ENCODE results near the gene CASP8AP2.
"Not testable (repeated sequence)": the region's sequence is repeated elsewhere in the genome, so short reads cannot be mapped to it uniquely, and the experiment has no call there.

CASP8AP2 gene

DNA sequence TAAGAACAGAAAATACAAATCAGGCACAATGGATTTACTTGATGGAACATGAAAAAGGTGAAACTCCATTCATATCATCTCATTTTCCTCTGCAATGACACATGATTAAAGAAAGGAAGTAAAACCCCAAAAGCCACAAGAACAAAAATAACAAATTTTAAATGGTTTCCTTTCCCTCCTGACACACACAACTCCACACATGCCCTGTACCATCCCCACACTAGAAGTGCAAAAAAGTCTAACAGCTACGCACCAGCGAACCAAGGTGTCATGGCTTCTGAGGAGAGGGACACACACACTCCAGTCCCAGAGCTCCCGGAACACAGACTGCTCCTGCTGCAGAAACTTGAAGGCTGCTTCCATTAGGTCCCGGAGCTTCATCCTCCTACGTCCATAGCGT, 35.4 kb upstream of the CASP8AP2 start:
- H3K36me3 ChIP-seq (ENCODE audit: control insufficient read depth, insufficient read depth, low read length): peaks cover 17% of the 10 kb centered on the region
- no peak overlapping the region for H3K9ac ChIP-seq (ENCODE audit: low read depth, low read length)
- H3K9me3 ChIP-seq (ENCODE audit: control insufficient read depth, insufficient read depth, low read length): no peaks in the 10 kb centered on the region
- H3K4me1 ChIP-seq (ENCODE audit: control insufficient read depth, insufficient read depth, low read length): peaks cover 3% of the 10 kb centered on the region
- no peaks in the 10 kb centered on the region for H3K27me3 ChIP-seq (ENCODE audit: control insufficient read depth, insufficient read depth, low read length)
- no peak overlapping the region for H3K4me3 ChIP-seq (ENCODE audit: low read depth, low read length)

DNA sequence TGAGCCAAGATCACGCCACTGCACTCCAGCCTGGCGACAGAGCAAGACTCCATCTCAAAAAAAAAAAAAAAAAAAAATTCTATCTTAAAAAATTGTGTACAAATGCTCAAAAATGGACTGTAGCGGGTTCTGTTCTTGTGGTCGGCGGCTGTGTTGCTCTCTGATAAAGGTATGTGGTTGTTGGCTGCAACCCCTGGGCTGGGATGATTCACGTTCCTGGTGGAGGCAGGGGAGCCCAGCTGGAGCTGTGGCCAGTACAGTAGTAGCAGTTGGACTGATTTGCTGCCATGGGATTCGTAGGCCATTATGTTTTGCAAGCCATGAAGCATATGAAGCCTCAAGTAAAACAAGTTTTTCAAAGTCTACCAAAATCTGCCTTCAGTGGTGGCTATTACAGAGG, 32.4 kb upstream of the CASP8AP2 start:
- Histone ChIP-seq H3K9ac (ENCODE audit: low read depth, low read length) (no peak overlapping the region), H3K9me3 (ENCODE audit: control insufficient read depth, insufficient read depth, low read length) (no peaks in the 10 kb centered on the region), H3K36me3 (ENCODE audit: control insufficient read depth, insufficient read depth, low read length) (peaks cover 3% of the 10 kb centered on the region), H3K4me1 (ENCODE audit: control insufficient read depth, insufficient read depth, low read length) (peaks cover 7% of the 10 kb centered on the region), H3K27me3 (ENCODE audit: control insufficient read depth, insufficient read depth, low read length) (no peaks in the 10 kb centered on the region), H3K4me3 (ENCODE audit: low read depth, low read length) (no peak overlapping the region)

DNA sequence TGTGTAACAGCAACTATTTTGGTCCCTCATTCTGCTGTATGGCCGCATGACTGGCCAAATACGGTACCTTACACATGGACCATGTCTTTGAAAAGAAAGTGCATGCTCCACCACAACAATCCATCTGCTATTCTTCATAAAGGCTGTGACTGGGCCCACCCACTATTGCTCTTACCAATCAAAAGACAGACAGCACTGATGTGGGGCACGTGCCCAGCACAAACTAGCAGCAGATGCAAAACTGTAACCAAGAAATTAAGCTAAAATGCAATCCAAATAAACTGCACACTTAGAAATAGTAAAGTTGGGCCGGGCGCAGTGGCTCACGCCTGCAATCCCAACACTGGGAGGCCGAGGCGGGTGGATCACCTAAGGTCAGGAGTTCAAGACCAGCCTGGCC, 30.6 kb upstream of the CASP8AP2 start:
- peaks cover 3% of the 10 kb centered on the region for H3K36me3 ChIP-seq (ENCODE audit: control insufficient read depth, insufficient read depth, low read length)

DNA sequence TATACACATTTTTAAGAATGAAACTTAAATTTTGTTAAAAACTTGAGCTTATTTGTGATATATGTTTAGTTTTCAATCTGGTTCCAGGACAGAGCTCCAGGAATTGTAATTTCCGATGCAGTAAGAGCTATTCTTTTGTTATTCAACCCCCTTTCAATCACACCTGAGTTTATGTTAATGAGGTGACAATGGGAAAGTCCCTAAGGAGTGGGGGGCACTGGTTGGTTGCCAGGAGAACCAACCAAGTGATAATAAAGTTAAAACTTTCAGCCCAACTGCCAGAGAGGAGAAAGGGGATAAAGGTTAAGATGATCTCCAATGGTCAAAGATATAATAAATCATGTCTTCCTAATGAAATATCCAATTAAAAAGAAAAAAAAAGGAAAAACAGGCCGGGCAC, 29.9 kb upstream of the CASP8AP2 start:
- no peaks in the 10 kb centered on the region for H3K36me3 ChIP-seq (ENCODE audit: control insufficient read depth, insufficient read depth, low read length)
- no peak overlapping the region for H3K9ac ChIP-seq (ENCODE audit: low read depth, low read length)

More for the DNA sequence above, 30.6 kb upstream of the CASP8AP2 start:
- H3K4me1 ChIP-seq (ENCODE audit: control insufficient read depth, insufficient read depth, low read length): peaks cover 5% of the 10 kb centered on the region
- no peak overlapping the region for H3K4me3 ChIP-seq (ENCODE audit: low read depth, low read length)
- H3K27me3 ChIP-seq (ENCODE audit: control insufficient read depth, insufficient read depth, low read length): no peaks in the 10 kb centered on the region
- H3K9ac ChIP-seq (ENCODE audit: low read depth, low read length): no peak overlapping the region
- H3K9me3 ChIP-seq (ENCODE audit: control insufficient read depth, insufficient read depth, low read length): no peaks in the 10 kb centered on the region

DNA sequence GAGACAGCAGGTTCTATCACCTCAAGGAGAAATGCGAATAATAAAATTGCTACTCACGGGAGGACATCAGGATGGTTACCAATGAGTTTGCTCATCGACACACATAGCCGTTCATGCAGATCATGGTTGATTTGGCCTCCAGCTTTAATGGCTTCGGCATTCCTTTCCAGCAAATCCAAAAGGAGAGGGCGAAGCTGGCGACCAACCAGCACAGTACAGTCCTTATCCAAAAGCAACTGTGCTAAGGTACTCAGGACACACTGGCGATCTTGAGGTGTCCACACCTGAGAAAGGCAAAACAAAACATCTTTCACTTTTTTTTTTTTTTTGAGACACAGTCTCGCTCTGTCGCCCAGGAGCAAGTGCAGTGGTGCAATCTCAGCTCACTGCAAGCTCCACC, 26.4 kb upstream of the CASP8AP2 start:
- no peaks in the 10 kb centered on the region for H3K27me3 ChIP-seq (ENCODE audit: control insufficient read depth, insufficient read depth, low read length)
- no peaks in the 10 kb centered on the region for H3K9me3 ChIP-seq (ENCODE audit: control insufficient read depth, insufficient read depth, low read length)
- peaks cover 3% of the 10 kb centered on the region for H3K36me3 ChIP-seq (ENCODE audit: control insufficient read depth, insufficient read depth, low read length)
- no peak overlapping the region for H3K9ac ChIP-seq (ENCODE audit: low read depth, low read length)
- H3K4me1 ChIP-seq (ENCODE audit: control insufficient read depth, insufficient read depth, low read length): peaks cover 7% of the 10 kb centered on the region
- H3K4me3 ChIP-seq (ENCODE audit: low read depth, low read length): no peak overlapping the region

More for the DNA sequence above, 29.9 kb upstream of the CASP8AP2 start:
- no peak overlapping the region for H3K4me3 ChIP-seq (ENCODE audit: low read depth, low read length)
- no peaks in the 10 kb centered on the region for H3K9me3 ChIP-seq (ENCODE audit: control insufficient read depth, insufficient read depth, low read length)
- H3K27me3 ChIP-seq (ENCODE audit: control insufficient read depth, insufficient read depth, low read length): no peaks in the 10 kb centered on the region
- H3K4me1 ChIP-seq (ENCODE audit: control insufficient read depth, insufficient read depth, low read length): peaks cover 5% of the 10 kb centered on the region

DNA sequence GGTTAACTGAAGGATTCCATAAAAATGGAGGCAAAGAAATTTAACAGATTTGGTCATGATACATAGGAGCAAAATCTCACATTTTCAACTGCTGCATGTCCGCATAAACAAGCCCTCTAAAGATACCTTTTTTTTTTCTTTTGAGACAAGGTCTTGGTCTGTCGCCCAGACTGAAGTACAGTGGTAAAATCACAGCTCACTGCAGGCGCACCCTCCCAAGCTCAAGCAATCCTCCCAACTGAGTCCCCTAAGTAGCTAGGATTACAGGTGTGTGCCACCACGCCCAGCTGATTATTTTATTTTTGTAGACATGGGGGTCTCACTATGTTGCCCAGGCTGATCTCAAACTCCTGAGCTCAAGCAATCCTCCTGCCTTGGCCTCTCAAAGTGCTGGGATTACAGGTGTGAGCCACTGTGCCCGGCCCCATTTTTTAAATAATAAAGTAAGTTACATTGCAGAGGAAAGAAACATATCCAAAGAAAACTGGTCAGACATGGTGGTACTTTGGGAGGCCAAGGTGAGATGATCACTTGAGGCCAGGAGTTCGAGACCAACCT, 23.8 kb upstream of the CASP8AP2 start:
- H3K36me3 ChIP-seq (ENCODE audit: control insufficient read depth, insufficient read depth, low read length): peaks cover 3% of the 10 kb centered on the region
- no peaks in the 10 kb centered on the region for H3K27me3 ChIP-seq (ENCODE audit: control insufficient read depth, insufficient read depth, low read length)
- H3K4me1 ChIP-seq (ENCODE audit: control insufficient read depth, insufficient read depth, low read length): peaks cover 4% of the 10 kb centered on the region
- no peaks in the 10 kb centered on the region for H3K9me3 ChIP-seq (ENCODE audit: control insufficient read depth, insufficient read depth, low read length)
- no peak overlapping the region for H3K9ac ChIP-seq (ENCODE audit: low read depth, low read length)
- H3K4me3 ChIP-seq (ENCODE audit: low read depth, low read length): no peak overlapping the region

DNA sequence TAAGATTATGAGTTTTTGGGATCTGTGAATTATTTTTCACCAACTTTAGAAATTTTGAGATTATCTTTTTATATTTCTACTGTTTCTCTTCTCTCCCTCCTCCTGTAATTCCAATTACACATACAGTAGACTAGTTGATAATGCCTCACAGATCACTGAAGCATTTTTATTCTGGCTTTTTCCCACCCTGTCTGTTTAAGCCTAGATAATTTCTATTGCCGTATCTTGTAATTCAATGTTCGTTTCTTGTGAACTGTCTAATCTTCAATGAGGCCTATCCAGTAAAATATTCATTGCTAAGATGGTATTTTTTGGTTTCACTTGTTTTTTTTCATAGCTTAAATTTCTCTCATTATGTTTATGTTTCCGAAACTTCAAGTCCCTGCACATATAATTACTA, 22.1 kb upstream of the CASP8AP2 start:
- H3K4me1 ChIP-seq (ENCODE audit: control insufficient read depth, insufficient read depth, low read length): peaks cover 4% of the 10 kb centered on the region
- no peaks in the 10 kb centered on the region for H3K9me3 ChIP-seq (ENCODE audit: control insufficient read depth, insufficient read depth, low read length)
- no peaks in the 10 kb centered on the region for H3K27me3 ChIP-seq (ENCODE audit: control insufficient read depth, insufficient read depth, low read length)
- H3K4me3 ChIP-seq (ENCODE audit: low read depth, low read length): no peak overlapping the region
- peaks cover 3% of the 10 kb centered on the region for H3K36me3 ChIP-seq (ENCODE audit: control insufficient read depth, insufficient read depth, low read length)
- H3K9ac ChIP-seq (ENCODE audit: low read depth, low read length): no peak overlapping the region

DNA sequence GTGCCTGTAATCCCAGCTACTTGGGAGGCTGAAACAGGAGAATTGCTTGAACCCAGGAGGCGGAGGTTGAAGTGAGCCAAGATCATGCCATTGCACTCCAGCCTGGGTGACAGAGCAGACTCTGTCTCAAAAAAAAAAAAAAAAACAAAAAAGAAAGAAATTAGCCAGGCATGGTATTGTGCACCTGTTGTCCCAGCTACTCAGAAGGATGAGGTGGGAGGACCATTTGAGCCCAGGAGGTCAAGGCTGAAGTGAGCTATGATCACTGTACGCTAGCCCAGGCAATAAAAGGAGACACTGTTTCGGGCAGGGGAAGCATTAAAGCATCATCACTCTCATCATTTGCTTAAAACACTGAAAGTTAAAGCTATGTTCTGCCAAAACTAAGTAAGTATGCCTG, 16.3 kb upstream of the CASP8AP2 start:
- H3K4me1 ChIP-seq (ENCODE audit: control insufficient read depth, insufficient read depth, low read length); H3K9me3 ChIP-seq (ENCODE audit: control insufficient read depth, insufficient read depth, low read length); H3K9ac ChIP-seq (ENCODE audit: low read depth, low read length); H3K4me3 ChIP-seq (ENCODE audit: low read depth, low read length); H3K36me3 ChIP-seq (ENCODE audit: control insufficient read depth, insufficient read depth, low read length); H3K27me3 ChIP-seq (ENCODE audit: control insufficient read depth, insufficient read depth, low read length): not testable (repeated sequence)

DNA sequence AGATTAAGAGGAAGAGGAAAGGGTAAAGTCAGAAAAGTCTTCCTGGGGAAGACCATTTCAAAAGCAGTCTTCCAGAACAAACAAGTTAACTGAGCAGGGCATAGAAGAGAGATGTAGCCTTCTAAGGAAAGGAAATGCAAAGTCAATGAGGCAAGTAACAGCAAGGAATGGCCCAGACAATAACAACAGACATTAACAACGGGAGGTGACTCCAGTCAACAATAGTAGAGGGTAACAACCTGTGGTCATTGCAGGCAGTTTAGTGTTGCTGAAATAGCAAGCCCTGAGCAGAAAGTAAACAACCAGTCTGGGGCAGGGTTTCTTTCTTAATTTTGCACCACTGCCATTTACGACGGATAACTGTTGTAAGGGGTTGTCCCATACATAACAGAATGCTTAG, 12.2 kb upstream of the CASP8AP2 start:
- no peaks in the 10 kb centered on the region for H3K27me3 ChIP-seq (ENCODE audit: control insufficient read depth, insufficient read depth, low read length)
- H3K36me3 ChIP-seq (ENCODE audit: control insufficient read depth, insufficient read depth, low read length): peaks cover 5% of the 10 kb centered on the region
- H3K9ac ChIP-seq (ENCODE audit: low read depth, low read length): no peak overlapping the region
- H3K4me1 ChIP-seq (ENCODE audit: control insufficient read depth, insufficient read depth, low read length): peaks cover 4% of the 10 kb centered on the region
- H3K4me3 ChIP-seq (ENCODE audit: low read depth, low read length): peak overlapping the region; percentile 79
- H3K9me3 ChIP-seq (ENCODE audit: control insufficient read depth, insufficient read depth, low read length): no peaks in the 10 kb centered on the region

DNA sequence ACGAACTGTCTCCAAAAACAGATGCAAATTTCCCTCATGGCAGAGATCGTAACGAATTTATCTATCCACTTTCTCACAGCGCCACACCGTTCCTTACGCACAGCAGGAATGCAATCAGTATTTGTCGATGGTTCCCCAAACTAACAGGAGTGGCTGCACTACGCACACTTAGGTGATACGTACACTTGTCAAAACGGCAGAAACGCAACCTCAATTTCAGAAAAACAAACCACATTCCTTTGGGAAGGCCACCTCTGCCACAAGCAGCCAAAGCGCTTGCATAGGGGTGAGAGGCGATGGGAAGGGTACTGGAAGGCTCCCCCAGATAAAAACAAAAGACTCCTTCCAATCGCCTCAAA, 10.7 kb upstream of the CASP8AP2 start:
- H3K27me3 ChIP-seq (ENCODE audit: control insufficient read depth, insufficient read depth, low read length): no peaks in the 10 kb centered on the region
- peak overlapping the region; percentile 98 for H3K9ac ChIP-seq (ENCODE audit: low read depth, low read length)
- peak overlapping the region; percentile 79 for H3K4me3 ChIP-seq (ENCODE audit: low read depth, low read length)
- peaks cover 4% of the 10 kb centered on the region for H3K4me1 ChIP-seq (ENCODE audit: control insufficient read depth, insufficient read depth, low read length)
- no peaks in the 10 kb centered on the region for H3K9me3 ChIP-seq (ENCODE audit: control insufficient read depth, insufficient read depth, low read length)
- peaks cover 5% of the 10 kb centered on the region for H3K36me3 ChIP-seq (ENCODE audit: control insufficient read depth, insufficient read depth, low read length)

DNA sequence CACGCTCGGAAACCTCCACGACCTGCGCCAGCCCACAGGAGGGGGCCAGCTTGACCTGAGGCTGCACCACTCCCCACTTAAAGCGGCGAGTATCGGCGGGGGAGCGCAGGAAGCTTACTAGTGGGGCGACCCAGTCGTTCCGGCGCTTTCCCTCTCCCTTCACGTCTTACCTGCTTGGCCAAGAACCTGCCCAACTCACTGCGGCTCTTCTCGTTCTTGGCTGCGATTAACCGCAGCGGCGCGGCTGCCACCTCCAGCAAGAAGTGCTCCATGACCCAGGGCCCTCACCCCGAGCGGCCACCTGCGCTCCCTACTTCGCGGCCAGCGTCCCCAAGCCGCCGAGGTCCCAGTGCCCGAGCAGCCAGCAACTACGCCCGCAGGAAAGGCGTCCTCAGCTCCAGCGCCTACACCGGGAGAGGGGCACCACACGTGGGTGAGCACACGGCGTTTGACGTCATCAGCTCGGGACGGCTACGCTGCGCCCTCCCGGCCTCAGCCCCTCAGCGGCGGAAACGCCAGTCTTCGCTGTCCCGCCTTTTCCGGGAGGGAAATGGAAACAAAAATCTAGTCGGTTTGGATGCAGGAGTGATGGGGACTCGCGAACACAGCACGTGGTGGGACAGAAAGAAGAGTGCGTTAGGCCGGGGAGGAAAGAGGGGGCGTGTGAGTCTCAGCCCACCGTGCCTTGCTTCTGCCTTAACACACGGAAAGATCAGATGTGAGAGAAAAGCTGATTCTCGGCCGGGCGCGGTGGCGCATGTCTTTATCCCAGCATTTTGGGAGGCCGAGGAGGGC, 10.1 kb upstream of the CASP8AP2 start, which contains the start of gene MDN1:
MDN1 (minus strand) TSS at position 459 of the 795 bp plus-strand sequence; CDS start at position 272, 187 bp downstream.
- Histone ChIP-seq H3K4me3 (ENCODE audit: low read depth, low read length) (peak within 1 kb of the TSS; percentile 79), H3K9me3 (ENCODE audit: control insufficient read depth, insufficient read depth, low read length) (no peaks in the 10 kb centered on the region), H3K36me3 (ENCODE audit: control insufficient read depth, insufficient read depth, low read length) (peaks cover 5% of the 10 kb centered on the region), H3K4me1 (ENCODE audit: control insufficient read depth, insufficient read depth, low read length) (peaks cover 4% of the 10 kb centered on the region), H3K9ac (ENCODE audit: low read depth, low read length) (peak within 1 kb of the TSS; percentile 98), H3K27me3 (ENCODE audit: control insufficient read depth, insufficient read depth, low read length) (no peaks in the 10 kb centered on the region)

DNA sequence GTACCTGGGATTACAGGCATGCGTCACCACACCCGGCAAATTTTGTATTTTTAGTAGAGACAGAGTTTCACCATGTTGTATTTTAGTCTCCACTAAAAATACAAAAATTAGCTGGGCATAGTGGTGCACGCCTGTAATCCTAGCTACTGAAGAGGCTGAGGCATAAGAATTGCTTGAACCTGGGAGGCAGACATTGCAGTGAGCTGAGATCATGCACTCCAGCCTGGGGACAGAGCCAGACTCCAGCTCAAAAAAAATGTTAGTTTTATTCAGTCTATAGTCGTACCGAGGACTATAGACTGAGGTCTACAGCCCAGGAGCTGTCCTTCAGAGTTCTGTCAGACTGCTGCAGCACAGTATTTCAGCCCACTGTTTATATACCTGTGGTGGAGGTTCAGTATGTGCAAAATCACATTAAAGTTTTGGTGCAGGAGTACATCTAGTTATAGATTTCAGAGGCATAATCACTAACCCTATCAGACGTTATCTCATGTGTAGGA, 3.6 kb upstream of the CASP8AP2 start:
- Histone ChIP-seq H3K4me3 (ENCODE audit: low read depth, low read length) (no peak overlapping the region), H3K4me1 (ENCODE audit: control insufficient read depth, insufficient read depth, low read length) (no peaks in the 10 kb centered on the region), H3K9me3 (ENCODE audit: control insufficient read depth, insufficient read depth, low read length) (no peaks in the 10 kb centered on the region), H3K9ac (ENCODE audit: low read depth, low read length) (no peak overlapping the region), H3K27me3 (ENCODE audit: control insufficient read depth, insufficient read depth, low read length) (no peaks in the 10 kb centered on the region), H3K36me3 (ENCODE audit: control insufficient read depth, insufficient read depth, low read length) (no peaks in the 10 kb centered on the region)

Data from iPS-15b (cell line).